K562 (cell line): ENCODE results near the gene GPATCH2L. TPM values are rescaled to one million over a fixed set of nuclear protein-coding genes. Genes with fewer than 3 reads are reported as not detected.

Experiments
- polyA plus RNA-seq, 8 experiments: library from polyadenylated mRNA; depleted of rRNA in 4 of 8; stranded (reverse) in 5 of 8; unstranded in 3 of 8; fragments of >200 nt; fragmentation: Nextera tagmentation in 2 of 8; fragmentation: Illumina TruSeq in 1 of 8; extraction: Ambion mirVana in 2 of 8; extraction: Trizol in 1 of 8; gene quantifications; 2 replicates each; pipeline versions ENCODE4 v1.2.1 to v1.2.3, GENCODE V29; 2011 to 2014; ENCODE audit warnings: inconsistent platforms in 1 of 8, missing spikeins in 1 of 8
- total RNA-seq, 7 experiments: library from RNA; depleted of rRNA in 6 of 7; stranded (reverse); fragments of >200 nt in 6 of 7; fragmentation: Illumina TruSeq in 2 of 7; extraction: Trizol in 2 of 7; gene quantifications; 2 replicates each; pipeline versions ENCODE4 v1.2.1 to v1.2.3, GENCODE V29; 2011 to 2021; ENCODE audit warnings: low replicate concordance in 1 of 7
- TF ChIP-seq, protein P1 (sequence below): fragments of 450-650 bp; IDR thresholded peaks from 2 replicates; pipeline ENCODE4 v1.6.1; 2018; ENCODE audit warnings: mild to moderate bottlenecking, low read depth; ENCODE audit not compliant: partially characterized antibody

The GPATCH2L gene
- total and polyA plus RNA-seq, 9 of the 15 experiments (the other 6 are each of a cell fraction or from before 2014, with no cell fraction given) = 13.1 to 39.6 (median 20.0) TPM

DNA sequence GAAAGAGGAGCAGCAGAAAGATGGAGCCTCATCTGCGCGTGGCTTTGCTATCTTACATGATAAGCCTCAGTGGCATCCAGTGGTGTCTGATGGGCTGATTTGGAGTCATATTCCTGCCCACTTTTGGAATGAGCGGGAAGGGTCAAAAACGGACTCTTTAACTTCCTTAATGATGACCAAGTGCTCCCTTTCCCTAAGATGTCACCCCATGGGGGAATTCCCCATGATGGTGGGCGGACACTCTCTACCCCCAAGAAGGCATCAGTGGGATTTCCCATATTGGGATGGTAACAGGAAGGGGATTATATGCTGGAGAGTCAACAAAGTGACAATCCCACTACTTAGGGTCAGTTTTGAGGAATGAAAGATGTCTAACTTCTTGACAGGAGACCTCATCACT lies 110.9 kb downstream of the GPATCH2L start (continued):
- TF ChIP-seq, protein P1, sequence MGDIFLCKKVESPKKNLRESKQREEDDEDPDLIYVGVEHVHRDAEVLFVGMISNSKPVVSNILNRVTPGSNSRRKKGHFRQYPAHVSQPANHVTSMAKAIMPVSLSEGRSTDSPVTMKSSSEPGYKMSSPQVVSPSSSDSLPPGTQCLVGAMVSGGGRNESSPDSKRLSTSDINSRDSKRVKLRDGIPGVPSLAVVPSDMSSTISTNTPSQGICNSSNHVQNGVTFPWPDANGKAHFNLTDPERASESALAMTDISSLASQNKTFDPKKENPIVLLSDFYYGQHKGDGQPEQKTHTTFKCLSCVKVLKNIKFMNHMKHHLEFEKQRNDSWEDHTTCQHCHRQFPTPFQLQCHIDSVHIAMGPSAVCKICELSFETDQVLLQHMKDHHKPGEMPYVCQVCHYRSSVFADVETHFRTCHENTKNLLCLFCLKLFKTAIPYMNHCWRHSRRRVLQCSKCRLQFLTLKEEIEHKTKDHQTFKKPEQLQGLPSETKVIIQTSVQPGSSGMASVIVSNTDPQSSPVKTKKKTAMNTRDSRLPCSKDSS = no peak

Other genes starting within 250 kb of the GPATCH2L start
- gene TGFB3, start 169.9 kb upstream of the GPATCH2L start, total RNA-seq (2014; rRNA removed) = 0.41 and 0.68 TPM in 2 replicates
- gene TGFB3, start 169.9 kb upstream of the GPATCH2L start, total RNA-seq (2014; rRNA removed; fragmentation: Illumina TruSeq; extraction: Trizol) = 0.54 and 0.69 TPM in 2 replicates
- gene TGFB3, start 169.9 kb upstream of the GPATCH2L start, total RNA-seq (2015; rRNA removed; fragmentation: Illumina TruSeq; extraction: Trizol) = 1.2 and 1.3 TPM in 2 replicates
- 1.9 and 2.3 TPM in 2 replicates for gene TGFB3, start 169.9 kb upstream of the GPATCH2L start, total RNA-seq (2021)
- gene TGFB3, start 169.9 kb upstream of the GPATCH2L start, polyA plus RNA-seq (2011; rRNA removed) = 1.6 and 2.5 TPM in 2 replicates
- 1.0 and 1.4 TPM in 2 replicates for gene TGFB3, start 169.9 kb upstream of the GPATCH2L start, polyA plus RNA-seq (2014; fragmentation: Illumina TruSeq; extraction: Trizol)
- gene TGFB3, start 169.9 kb upstream of the GPATCH2L start, polyA plus RNA-seq (2014; fragmentation: Nextera tagmentation; extraction: Ambion mirVana) = under 1 TPM; 0.39 to 0.43 TPM
- gene TGFB3, start 169.9 kb upstream of the GPATCH2L start, polyA plus RNA-seq (2014; rRNA removed) = 2.0 TPM in 2 replicates
- gene IFT43, start 166.2 kb upstream of the GPATCH2L start, total RNA-seq (2014; rRNA removed) = 4.9 and 7.1 TPM in 2 replicates
- gene IFT43, start 166.2 kb upstream of the GPATCH2L start, total RNA-seq (2014; rRNA removed; fragmentation: Illumina TruSeq; extraction: Trizol) = 5.9 and 7.1 TPM in 2 replicates
- 6.0 and 6.4 TPM in 2 replicates for gene IFT43, start 166.2 kb upstream of the GPATCH2L start, total RNA-seq (2015; rRNA removed; fragmentation: Illumina TruSeq; extraction: Trizol)
- 6.8 and 6.9 TPM in 2 replicates for gene IFT43, start 166.2 kb upstream of the GPATCH2L start, total RNA-seq (2021)
- 9.7 and 12.5 TPM in 2 replicates for gene IFT43, start 166.2 kb upstream of the GPATCH2L start, polyA plus RNA-seq (2011; rRNA removed)
- 5.4 and 8.0 TPM in 2 replicates for gene IFT43, start 166.2 kb upstream of the GPATCH2L start, polyA plus RNA-seq (2014; fragmentation: Illumina TruSeq; extraction: Trizol)
- 10 to 100 TPM; 10.2 to 12.8 TPM for gene IFT43, start 166.2 kb upstream of the GPATCH2L start, polyA plus RNA-seq (2014; fragmentation: Nextera tagmentation; extraction: Ambion mirVana)
- gene IFT43, start 166.2 kb upstream of the GPATCH2L start, polyA plus RNA-seq (2014; rRNA removed) = 12.4 and 14.3 TPM in 2 replicates
- gene ESRRB, start 224.2 kb downstream of the GPATCH2L start, total RNA-seq (2014; rRNA removed) = 13.4 and 22.5 TPM in 2 replicates
- gene ESRRB, start 224.2 kb downstream of the GPATCH2L start, total RNA-seq (2014; rRNA removed; fragmentation: Illumina TruSeq; extraction: Trizol) = 9.7 and 12.8 TPM in 2 replicates
- 16.0 and 16.2 TPM in 2 replicates for gene ESRRB, start 224.2 kb downstream of the GPATCH2L start, total RNA-seq (2015; rRNA removed; fragmentation: Illumina TruSeq; extraction: Trizol)
- 24.7 TPM in 2 replicates for gene ESRRB, start 224.2 kb downstream of the GPATCH2L start, total RNA-seq (2021)
- gene ESRRB, start 224.2 kb downstream of the GPATCH2L start, polyA plus RNA-seq (2011; rRNA removed) = 14.5 and 25.4 TPM in 2 replicates
- 18.6 and 18.7 TPM in 2 replicates for gene ESRRB, start 224.2 kb downstream of the GPATCH2L start, polyA plus RNA-seq (2014; fragmentation: Illumina TruSeq; extraction: Trizol)
- 1 to 10 TPM; 3.2 to 3.9 TPM for gene ESRRB, start 224.2 kb downstream of the GPATCH2L start, polyA plus RNA-seq (2014; fragmentation: Nextera tagmentation; extraction: Ambion mirVana)
- 21.4 and 22.9 TPM in 2 replicates for gene ESRRB, start 224.2 kb downstream of the GPATCH2L start, polyA plus RNA-seq (2014; rRNA removed)